Fibroblast of mammary gland (primary cell): Measurements from ENCODE around the gene CHRM5.
A peak's percentile ranks its signal among the peaks of the same experiment; 100 is the strongest.

Experiments used
- DNase-seq: peaks from one replicate; pipeline ENCODE4 v3.0.0-alpha.2; 2010; ENCODE audit warnings: low read depth
- H3K4me3 ChIP-seq: 2 replicates; pipeline ENCODE4 v1.5.1; 2011; ENCODE audit warnings: low read depth, mild to moderate bottlenecking, low read length, moderate library complexity; ENCODE audit not compliant: control insufficient read depth
- TF ChIP-seq, protein P1 (sequence below): conservative IDR thresholded peaks from 2 replicates; pipeline ENCODE4 v1.5.1; 2011; ENCODE audit warnings: low read depth, low read length, inconsistent platforms; ENCODE audit not compliant: control insufficient read depth, insufficient read depth

The CHRM5 gene, protein sequence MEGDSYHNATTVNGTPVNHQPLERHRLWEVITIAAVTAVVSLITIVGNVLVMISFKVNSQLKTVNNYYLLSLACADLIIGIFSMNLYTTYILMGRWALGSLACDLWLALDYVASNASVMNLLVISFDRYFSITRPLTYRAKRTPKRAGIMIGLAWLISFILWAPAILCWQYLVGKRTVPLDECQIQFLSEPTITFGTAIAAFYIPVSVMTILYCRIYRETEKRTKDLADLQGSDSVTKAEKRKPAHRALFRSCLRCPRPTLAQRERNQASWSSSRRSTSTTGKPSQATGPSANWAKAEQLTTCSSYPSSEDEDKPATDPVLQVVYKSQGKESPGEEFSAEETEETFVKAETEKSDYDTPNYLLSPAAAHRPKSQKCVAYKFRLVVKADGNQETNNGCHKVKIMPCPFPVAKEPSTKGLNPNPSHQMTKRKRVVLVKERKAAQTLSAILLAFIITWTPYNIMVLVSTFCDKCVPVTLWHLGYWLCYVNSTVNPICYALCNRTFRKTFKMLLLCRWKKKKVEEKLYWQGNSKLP

GRCh38 chr15:33968224-33968623, at the start of gene CHRM5:
TSS of gene CHRM5 (plus strand) at chr15:33968497. CDS start at chr15:34062718, 94,221 bp downstream.
- TF ChIP-seq, protein P1, sequence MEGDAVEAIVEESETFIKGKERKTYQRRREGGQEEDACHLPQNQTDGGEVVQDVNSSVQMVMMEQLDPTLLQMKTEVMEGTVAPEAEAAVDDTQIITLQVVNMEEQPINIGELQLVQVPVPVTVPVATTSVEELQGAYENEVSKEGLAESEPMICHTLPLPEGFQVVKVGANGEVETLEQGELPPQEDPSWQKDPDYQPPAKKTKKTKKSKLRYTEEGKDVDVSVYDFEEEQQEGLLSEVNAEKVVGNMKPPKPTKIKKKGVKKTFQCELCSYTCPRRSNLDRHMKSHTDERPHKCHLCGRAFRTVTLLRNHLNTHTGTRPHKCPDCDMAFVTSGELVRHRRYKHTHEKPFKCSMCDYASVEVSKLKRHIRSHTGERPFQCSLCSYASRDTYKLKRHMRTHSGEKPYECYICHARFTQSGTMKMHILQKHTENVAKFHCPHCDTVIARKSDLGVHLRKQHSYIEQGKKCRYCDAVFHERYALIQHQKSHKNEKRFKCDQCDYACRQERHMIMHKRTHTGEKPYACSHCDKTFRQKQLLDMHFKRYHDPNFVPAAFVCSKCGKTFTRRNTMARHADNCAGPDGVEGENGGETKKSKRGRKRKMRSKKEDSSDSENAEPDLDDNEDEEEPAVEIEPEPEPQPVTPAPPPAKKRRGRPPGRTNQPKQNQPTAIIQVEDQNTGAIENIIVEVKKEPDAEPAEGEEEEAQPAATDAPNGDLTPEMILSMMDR: no peak
- DNase-seq: no peak
- H3K4me3 ChIP-seq: no peak within 1 kb of the TSS

DNA sequence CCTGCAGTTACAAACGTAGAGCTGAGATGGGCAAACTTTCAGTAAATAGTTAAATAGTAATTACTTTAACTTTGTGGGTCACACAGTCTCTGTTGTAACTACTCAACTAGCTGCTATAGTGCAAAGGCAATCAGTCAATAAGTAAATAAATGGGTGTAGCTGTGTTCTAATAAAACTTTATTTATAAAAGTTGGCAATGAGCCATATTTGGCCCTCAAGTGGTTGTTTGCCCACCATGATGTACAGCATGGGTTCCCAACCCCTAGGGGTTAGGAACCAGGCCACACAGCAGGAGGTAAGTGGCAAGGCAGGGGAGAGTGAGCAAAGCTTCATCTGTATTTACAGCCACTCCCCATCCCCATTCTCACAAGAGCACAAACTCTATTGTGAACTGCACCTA, 44.9 kb upstream of the CHRM5 start:
- no peak overlapping the region for H3K4me3 ChIP-seq
- TF ChIP-seq, protein P1: no peak

GRCh38 chr15:33926260-33926659, 42.0 kb upstream of the CHRM5 start:
- no peak for DNase-seq
- TF ChIP-seq, protein P1: no peak
- H3K4me3 ChIP-seq: no peak overlapping the region

More for the DNA sequence above, 44.9 kb upstream of the CHRM5 start:
- no peak for DNase-seq

- H3K4me3 ChIP-seq: no peak overlapping the region
- no peak for DNase-seq
- TF ChIP-seq, protein P1: no peak
Observed at GRCh38 chr15:33932734-33933133, 35.6 kb upstream of the CHRM5 start.

DNA sequence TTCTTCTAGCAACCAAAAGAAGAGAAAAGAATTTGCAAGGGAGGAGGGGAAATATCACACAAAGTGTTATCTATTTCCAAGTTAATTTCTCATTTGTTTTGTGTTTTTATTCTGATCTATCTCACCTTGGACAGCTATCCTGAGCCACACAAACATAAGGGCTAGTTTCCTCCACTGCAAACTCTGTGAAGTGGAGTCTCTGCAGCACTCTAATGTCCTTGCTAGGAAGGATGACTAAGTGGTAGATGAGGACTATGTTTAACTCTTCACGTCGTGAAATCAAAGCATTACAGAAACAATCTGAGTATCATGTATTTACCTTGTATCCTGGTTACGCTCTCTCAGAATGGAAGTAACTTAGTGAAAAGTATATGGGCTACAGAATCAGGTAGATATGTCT, 33.9 kb upstream of the CHRM5 start:
- TF ChIP-seq, protein P1: no peak
- peak; percentile 34 for DNase-seq
- H3K4me3 ChIP-seq: no peak overlapping the region

GRCh38 chr15:33934921-33935320, 33.4 kb upstream of the CHRM5 start:
- DNase-seq: peak; percentile 92
- TF ChIP-seq, protein P1: no peak
- no peak overlapping the region for H3K4me3 ChIP-seq
